HG03378 (cell line): ENCODE results near the gene ZFYVE28.
"Not testable (repeated sequence)": the region's sequence is repeated elsewhere in the genome, so short reads cannot be mapped to it uniquely, and the experiment has no call there.

Experiments
- ATAC-seq: cut with Tn5 transposase; IDR thresholded peaks from one replicate; pipeline ENCODE4 v1.9.1; 2021; ENCODE audit warnings: mild to moderate bottlenecking, moderate library complexity; ENCODE audit not compliant: unreplicated experiment

Gene ZFYVE28

GRCh38 chr4:2417765-2418649, at the start of gene ZFYVE28:
TSS of gene ZFYVE28 (minus strand) at chr4:2418645. CDS start at chr4:2418323, 322 bp downstream.
- ATAC-seq: peak; percentile 8

DNA sequence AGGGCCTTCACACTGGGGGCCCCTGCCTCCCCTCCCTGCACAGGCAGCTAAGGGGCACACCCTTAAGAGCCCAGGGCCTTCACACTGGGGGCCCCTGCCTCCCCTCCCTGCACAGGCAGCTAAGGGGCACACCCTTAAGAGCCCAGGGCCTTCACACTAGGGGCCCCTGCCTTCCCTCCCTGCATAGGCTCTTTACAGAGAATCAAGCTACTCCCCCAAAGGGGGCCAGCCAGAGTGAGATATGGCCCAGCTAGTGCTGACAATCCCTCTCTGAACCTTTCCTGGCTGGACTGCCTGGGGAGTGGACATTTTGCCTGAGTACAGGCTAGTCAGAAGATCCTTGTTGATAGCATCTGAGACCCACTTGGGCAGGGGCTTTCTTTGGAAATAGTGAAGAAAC, 47.1 kb upstream of the ZFYVE28 start:
- not testable (repeated sequence) for ATAC-seq

GRCh38 chr4:2465032-2465431, 46.6 kb upstream of the ZFYVE28 start:
- ATAC-seq: no peak

GRCh38 chr4:2462992-2463762, 44.7 kb upstream of the ZFYVE28 start:
- no peak for ATAC-seq

DNA sequence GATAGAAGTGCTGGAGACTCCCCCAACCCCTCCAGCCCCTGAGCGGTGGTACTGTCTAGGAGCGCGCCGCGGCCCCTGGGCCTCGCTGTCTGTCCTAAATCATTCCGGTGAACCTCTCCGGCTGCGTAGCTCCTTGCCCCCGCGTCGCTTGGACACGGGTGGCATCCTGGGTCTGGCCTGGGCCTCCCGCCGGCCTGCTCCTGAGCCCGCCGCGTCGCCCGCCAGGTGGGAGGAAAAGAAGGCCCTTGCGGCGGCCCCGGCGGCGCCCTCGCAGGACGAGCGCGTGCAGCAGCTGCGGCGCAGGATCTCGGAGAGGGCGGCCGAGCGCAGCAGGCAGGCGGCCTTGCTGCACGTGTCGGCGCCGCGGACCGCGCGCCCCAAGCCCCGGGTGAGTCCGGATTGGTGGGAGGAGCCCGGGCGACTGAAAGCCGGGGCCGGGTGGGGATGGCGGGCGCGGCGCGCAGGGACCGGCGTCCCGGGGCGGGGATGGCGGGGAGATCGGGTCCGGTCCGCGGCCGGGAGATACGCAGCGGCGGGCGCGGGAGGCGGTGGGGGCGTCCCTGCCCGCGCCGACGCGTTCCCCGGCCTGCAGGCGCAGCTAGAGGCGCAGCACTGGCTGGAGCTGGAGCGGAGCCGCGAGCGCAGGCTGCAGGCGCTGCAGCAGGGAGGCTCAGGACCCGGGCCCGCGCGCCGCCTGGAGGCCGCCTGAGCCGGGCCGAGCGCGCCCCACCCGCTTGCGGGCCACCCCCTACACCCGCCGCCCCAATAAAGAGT, 44.0 kb upstream of the ZFYVE28 start:
- peak; percentile 44 for ATAC-seq

- ATAC-seq: no peak
These were observed 43.0 kb upstream of the ZFYVE28 start for GRCh38 chr4:2461246-2461960.

- ATAC-seq: no peak
These were observed 41.3 kb upstream of the ZFYVE28 start for GRCh38 chr4:2459589-2460349.

- no peak for ATAC-seq
These were observed 40.4 kb upstream of the ZFYVE28 start for GRCh38 chr4:2458546-2459491.

- ATAC-seq: no peak
These were observed 39.2 kb upstream of the ZFYVE28 start for GRCh38 chr4:2457481-2458295.

DNA sequence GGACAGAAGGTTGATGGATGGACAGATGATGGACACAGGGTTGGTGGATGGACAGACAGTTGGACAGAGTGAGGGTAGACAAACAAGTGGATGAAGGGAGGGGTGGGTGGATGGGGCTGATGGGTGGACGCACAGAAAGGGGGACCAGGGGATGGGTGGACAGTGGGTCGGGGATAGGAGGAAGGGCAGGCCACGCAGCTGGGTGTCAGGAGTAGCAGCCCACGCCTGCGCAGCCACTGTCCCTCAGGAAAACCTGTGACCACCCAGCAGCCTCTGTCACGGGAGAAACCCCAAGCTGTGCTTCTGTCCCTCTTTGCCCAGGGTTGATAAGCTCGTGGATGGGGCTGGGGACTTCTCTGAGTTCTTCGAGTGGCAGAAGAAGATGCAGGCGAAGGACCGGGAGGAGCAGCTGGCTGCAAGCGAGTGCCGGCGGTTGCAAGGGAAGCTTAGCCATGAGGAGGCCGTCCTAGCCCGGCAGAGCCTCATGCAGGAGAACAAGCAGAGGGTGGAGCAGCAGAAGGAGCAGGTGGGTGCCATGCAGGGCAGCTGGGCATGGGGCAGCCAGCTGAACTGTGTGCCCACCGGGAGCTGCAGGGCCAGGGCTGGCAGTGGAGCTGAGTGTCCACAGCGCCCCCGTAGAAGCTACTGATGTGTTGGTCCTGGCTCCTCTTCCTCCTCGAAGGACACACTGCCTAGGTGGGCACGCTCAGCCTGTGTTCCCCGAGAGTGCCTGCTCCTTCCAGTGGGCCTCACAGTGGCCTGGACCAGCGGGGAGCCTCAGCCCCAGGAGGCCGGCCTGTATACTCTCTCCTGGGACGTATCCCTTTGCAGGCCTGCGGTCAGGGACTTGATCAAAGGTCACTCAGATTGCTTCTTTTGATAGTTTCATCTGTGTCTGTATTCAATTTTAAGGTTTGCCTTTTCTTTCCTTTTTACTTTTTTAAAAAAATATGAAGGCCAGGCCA, 33.7 kb upstream of the ZFYVE28 start:
- no peak for ATAC-seq

DNA sequence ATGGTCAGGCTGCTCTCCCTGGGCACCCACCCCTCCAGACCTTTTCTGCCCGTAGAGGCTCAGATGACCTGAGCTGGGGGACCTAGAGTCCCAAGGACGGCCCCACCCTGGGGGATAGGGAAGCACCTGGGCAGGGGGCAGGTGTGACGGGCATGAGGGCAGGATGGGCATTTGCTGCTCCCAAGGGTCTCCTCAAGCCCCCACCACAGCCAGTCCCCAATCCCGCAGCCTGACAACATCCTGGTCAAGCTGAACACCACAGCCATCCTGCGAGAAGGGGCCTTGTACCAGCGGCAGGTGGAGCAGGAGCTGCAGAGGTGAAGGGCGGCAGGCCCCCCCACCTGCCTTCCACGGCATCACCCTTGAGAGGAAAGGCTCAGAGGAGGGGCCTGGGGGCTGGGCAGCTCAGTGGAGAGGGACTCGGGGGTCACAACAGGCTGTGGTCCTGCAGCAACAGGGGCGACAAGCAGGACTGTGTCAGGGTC, 32.6 kb upstream of the ZFYVE28 start:
- no peak for ATAC-seq

DNA sequence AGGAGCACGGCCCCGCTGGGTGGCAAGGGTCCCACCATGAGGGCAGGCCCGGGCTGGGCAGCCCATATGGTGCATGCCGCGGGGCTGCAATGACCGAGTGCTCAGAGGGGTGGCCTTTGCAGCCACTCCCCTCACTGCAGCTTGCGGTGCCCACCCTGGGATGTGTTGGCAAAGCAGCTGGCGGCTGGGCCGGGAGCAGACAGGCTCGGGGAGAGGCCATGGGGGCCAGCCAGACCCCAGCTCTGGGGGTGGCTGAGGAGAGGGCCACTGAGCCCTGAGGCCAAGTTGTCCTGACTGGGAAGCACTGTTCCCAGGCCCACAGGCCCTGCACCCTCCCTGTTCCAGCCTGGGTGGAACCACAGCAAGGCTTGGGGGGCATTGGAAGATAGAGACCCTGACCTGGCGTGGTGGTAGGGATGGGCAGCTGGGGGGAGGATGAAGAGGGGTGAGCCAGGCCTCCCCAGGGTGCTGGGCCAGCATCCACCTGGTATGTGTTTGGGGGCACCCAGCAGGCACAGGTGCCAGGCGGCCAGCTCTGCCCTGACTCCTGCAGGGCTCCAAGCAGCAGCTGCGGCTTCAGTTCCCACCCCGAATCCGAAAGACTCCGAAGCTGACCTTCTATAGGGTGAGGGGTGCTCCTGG, 32.1 kb upstream of the ZFYVE28 start:
- ATAC-seq: no peak

GRCh38 chr4:2449511-2450392, 31.3 kb upstream of the ZFYVE28 start:
- ATAC-seq: no peak

GRCh38 chr4:2449051-2449450, 30.6 kb upstream of the ZFYVE28 start:
- no peak for ATAC-seq

DNA sequence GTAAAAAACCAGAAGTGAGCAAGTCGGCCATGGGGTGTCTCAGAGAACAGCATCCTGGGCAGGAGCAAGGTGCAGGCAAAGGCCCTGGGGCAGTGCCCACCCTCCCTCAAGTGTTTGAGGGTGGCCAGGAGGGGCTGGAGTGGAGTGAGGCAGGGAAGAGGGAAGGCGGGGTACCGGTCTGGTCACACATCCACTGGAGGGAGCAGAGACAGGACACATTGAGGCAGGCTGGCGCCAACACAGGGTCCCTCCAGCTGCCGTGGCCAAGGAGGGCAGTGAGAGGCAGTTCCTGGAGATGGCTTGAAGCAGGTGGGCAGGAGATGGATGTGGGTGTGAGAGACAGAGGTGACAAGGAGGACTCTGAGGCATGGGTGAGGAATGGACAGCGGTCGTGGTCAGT, 30.1 kb upstream of the ZFYVE28 start:
- ATAC-seq: no peak
